Measurements from ENCODE around the gene CLMN.

The CLMN gene

GRCh38 chr14:95132760-95133159, 186.9 kb downstream of the CLMN start:
- no peak for TF ChIP-seq CTCF (IDR thresholded peaks at IDR 0.05)
